HTR-8/SVneo (cell line): ENCODE results near the gene CCR7.

Experiments used
- DNase-seq: peaks from one replicate; pipeline ENCODE4 v3.0.0; 2011; ENCODE audit warnings: low spot score, mixed read lengths; ENCODE audit not compliant: insufficient read length
- FAIRE-seq: peaks from 2 replicates; lab custom pipeline; 2011; peaks lifted over from hg19 to GRCh38; lab: Jason Lieb, UNC

Gene CCR7, protein sequence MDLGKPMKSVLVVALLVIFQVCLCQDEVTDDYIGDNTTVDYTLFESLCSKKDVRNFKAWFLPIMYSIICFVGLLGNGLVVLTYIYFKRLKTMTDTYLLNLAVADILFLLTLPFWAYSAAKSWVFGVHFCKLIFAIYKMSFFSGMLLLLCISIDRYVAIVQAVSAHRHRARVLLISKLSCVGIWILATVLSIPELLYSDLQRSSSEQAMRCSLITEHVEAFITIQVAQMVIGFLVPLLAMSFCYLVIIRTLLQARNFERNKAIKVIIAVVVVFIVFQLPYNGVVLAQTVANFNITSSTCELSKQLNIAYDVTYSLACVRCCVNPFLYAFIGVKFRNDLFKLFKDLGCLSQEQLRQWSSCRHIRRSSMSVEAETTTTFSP

DNA sequence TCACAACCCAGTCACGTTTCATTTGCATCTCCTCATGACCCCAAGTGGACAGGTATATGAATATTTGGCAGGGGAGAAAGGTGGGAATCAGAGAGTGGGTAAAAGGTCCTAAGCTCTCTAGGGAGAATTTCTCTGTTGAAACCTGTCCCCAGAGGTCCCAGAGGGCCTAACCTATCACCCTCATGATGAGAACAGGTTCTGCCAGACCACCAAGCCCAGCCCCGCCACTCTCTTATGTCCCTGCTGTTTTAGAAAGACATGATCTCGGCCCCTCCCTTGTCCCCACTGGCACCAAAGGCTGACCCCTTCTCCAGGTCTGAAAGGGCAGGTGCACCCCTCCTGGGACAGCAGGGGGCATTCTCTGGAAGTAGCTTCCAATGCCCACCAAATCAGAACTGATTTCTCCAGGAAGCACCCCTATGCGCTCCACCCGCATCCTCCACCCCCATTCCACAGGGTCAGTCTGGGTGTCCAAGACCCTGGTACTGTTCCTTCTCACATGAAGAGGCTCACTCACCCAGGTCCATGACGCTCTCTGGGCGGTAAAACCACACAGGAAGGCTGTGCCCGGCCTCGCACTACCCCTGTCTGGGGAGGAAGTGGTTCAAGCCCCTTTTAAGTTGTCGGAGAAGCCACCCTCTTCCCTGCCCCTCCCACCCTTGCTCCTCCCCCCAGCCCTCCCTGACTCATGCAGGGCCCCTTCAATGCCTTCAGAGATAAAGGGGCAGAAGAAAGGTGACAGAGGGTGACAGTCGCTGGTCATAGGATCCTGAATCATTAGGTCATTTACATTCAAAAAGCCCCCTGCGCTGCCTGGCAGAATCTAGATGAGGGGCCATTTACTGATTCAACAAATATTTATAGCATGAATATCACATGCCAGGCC is at the start of gene CCR7:
Gene CCR7, minus strand, starts transcription at position 590 of the 886 bp plus-strand sequence. Its CDS starts 63 bp downstream, at position 527.
- no peak for DNase-seq
- no peak for FAIRE-seq

DNA sequence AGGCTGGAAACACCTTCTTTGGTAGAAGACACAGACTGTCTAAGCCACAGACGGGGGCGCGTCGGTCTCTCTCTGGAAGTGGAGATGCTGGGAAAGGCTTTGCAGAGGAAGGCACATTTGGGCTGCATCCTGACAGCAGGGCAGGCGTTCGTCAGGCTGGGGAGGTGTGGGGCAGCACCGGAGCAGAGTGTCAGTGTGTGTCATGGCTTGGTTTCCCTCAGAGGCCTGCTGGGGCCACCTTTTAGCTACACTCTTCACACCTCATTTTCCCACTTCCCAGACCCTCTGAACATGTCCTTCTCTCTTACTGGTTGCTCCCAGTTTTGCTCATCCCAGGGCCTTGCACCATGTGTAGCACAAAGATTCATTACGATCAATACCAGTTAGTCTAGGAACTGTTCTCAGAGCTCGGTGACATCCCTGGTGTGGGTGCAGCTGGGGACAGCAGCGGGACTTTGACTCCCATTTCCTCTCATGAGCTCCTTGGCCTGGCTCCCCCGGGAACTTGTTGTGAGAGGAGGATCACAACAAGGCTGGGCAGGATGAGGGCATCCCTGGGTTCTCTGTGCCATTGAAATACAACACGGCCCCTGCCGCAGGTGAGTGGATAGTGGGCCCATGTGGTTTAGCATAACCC is 49.3 kb upstream of the CCR7 start:
- FAIRE-seq: no peak

DNA sequence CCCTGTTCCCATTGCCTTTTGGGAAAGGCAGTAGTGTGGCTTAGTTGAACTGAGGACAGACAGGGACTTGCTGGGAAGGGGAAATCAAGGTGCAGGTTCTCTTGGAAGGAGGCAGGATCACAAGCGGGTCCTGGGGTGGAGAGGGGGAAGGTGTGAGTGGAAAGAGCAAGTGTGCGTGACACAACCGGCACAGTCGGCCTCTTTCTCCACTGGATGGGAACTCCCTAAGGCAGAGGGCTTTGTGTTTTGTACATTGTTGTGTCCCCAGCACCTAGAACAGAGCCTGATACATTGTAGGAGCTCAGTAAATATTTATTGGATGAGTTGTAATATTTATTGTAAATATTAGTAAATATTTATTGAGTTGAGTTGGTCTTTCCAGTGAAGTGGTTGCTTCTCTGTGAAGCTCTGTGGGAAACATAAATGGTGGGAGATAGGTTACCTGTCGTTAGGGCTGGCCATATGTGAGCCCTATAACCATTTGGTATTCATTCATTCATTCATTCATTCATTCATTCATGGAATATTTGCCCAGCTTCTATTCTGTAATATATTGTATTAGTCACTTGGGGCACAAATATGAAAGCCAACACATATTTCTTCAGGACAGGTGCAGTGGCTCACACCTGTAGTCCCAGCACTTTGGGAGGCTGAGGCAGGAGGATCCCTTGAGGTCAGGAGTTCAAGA is 48.3 kb upstream of the CCR7 start:
- no peak for FAIRE-seq
- no peak for DNase-seq

More for the DNA sequence above, 49.3 kb upstream of the CCR7 start:
- no peak for DNase-seq

DNA sequence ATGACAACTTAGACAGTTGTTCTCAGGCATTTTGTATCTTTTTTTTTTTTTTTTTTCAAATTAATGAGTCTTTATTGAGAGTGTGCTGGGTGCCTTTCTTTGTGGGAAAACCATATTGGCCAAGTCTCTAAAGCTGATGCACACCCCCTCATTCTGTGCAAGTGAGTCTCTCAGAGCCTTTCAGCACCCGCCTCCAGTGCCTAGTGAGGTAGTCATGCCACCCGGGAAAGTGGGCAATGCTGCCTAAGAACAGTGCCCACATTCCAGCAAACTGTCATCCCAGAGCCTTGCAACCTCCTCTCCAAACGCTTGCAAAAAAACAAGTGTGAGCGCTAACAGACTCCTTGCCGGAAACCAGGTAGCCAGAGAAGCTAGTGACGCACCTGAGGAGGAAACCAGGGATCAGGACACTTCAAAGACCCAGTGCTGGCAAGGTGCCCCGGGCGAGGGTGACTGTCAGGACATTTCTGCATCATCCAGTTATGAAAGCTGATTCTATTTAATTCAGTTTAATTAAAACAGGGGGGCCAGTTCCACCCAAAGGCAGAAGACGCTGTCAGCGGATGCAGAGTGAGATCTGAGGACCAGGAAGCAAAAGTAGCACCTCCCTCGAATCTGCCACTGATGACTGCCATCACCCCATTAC is 47.5 kb upstream of the CCR7 start:
- FAIRE-seq (no peak), DNase-seq (no peak)

DNA sequence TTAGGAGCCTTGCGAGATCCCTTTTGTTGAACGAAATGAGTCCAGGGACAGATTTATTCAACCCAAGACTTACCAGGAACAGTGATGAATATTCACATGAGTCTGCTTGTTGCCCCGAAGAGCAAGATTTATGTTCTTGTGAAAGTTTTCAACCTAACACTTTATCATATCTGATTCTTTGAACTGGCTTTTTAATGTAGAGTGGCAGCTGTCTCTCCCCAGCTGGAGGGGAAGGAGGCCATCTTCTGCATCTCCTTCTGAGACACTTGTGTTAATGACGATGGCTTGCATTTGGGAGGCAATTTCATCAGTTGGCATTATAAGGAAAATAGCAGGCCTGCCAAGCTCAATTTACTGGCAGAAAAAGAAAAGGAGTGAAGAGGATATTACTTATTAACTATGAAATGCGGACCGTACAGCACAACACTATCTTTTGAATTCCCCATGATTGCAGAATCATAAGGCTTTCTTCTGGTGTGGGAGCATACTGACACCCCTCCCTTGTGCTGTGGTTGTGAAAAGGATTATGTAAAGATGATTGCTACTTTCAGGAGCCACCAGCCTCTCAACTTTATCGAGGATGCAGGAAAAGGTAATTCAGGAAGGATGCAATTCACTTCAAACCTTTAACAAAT is 46.7 kb upstream of the CCR7 start:
- FAIRE-seq (no peak), DNase-seq (no peak)

DNA sequence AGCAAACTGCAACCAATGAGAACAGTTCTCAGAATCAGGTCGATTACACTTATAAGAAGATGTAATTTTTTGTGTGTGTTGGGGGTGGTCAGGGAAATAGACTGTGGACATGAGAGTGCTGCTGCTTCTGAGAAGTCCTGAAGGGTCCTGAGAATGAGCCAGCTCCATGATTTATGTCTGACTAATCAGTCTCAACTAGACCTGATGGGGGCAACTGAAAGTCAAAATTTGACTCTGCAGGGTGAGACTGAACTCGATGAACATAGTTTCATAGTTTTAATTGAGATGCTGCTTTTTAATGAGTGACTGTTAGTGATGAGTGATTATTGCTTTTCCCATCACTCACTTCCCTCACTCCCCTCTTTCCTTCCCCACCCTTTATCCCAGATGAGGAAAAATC is 45.1 kb upstream of the CCR7 start:
- DNase-seq (no peak), FAIRE-seq (no peak)

DNA sequence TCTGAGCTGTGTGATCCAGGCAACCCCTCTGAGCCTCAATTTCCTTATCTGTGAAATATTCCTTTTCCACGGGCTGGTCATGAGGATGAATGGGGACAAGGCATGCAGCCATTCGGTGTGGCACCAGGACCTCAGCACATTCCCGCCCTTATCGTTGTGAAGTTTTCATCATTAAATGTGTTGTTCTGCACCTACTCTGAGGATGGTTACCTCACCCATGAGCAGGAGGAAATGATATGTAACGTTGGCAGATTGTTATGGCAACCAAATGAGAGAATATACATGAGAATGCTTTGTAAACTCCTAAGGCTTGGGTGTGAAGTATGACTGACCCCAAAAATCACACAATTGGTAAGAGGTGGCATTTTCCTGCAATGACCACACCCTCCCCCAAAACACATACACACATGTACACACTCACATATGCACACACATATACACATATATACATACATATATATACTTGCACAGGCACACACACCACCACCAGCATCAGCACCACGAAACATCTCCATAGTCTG is 42.8 kb upstream of the CCR7 start:
- FAIRE-seq (no peak), DNase-seq (no peak)

DNA sequence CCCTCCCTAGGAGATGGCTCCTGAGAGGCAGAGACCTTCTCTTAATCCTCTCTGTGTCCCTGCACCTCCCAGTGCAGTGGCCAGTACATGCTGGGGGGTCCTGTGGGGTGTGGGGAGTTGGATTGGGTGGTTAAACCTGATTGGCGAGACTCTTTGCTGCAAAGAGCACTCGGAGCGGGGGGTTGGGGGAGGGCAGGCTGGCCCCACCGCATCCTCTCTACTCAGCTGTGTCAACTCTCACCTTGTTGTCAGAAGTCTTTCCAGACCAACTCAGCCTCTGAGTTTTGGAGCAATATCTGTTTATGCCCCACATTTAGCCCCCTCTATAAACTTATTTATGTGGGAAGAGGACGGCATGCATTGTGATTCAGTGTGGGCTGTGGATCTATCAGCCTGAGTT is 42.4 kb upstream of the CCR7 start:
- no peak for DNase-seq

DNA sequence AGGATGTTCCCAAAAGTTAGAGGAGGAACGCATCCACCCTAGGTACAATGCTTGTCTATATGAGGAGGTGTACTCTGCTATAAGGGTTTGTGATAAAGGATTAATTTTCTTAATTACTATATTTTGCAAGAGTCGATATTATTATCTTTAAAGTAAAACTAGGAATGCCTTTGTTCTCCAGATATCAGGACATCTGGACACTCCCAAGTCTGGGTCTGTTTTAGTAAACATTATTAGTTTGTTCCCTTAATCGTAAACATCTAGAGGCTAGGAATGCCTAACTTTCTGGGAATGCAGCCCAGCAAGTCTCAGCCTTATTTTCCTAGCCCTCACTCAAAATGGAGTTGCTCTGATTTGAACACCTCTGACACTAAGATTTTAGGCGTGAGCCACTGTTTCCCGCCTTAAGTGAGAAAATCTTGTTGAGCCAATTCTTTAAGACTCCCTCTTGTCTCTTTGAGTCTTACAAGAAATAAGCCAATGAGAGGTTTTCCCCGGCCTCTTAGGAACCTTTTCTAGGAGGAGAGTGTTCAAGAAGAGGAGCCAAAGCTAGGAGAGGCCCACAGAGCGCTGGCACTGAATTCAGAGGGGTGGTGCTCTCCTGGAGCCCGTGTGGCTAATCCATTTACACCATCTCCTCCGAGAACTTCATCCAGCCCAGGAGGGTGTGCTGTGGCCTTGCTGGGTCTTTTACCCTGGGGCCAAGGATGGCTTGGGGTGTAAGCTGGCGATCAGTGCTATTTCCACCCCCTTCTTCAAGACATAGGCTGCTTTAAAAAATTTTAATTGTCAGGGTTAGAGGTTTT is 41.5 kb upstream of the CCR7 start:
- DNase-seq (no peak), FAIRE-seq (no peak)

More for the DNA sequence above, 42.4 kb upstream of the CCR7 start:
- no peak for FAIRE-seq

DNA sequence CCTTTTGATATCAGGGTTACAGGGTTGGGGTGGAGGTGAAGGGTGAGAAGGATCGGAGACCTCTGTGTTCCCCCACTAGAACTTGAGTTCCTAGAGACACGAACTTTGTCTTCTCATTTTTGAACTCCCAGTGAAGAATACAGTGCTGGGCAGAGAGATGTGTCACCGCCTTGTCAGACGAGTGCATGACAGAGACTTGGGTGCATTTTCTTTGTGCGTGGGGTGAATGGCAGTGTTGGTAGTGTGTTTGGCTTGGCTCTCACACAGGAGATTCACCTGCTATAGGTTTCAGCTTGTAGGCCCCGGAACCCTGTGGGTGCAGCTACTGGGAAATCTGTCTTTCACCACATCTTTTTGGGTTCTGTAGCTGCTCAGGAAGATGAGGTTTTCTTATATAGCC is 40.0 kb upstream of the CCR7 start:
- no peak for FAIRE-seq
- no peak for DNase-seq

DNA sequence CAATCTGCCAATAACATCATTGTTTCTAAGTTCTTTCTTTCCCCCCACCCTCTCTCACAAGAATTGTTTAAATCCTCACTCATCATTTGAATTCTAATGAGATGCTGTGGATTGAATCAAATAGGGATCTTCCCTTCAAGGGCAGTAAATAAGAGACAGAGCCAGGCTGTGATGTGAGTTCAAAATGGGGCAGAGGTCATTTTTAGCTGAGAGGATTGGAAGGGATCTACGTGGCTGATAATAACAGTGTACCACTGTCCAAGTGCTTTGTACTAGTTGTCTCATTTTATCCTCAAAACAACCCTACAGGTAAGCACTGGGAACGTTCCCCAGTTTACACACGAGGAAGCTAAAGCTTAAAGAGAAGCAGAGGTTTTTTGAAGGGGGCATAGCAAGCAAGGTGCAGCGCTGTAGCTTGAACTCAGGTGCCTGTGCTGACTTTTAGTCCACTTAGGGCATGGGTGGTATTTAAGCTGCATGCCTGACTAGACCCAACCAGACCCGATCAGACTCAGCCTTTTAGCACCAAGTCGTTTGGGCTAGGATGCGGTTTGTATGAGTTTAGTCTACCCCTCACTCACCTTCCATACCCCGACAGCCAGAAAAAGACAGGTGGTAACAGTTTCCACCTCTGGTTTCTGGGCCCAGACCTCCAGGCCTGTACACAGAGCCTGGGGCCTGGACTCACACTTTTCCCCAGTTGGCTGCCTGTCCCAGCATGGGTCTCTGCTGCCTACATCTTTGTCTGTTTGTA is 39.2 kb upstream of the CCR7 start:
- no peak for DNase-seq
- FAIRE-seq: no peak

DNA sequence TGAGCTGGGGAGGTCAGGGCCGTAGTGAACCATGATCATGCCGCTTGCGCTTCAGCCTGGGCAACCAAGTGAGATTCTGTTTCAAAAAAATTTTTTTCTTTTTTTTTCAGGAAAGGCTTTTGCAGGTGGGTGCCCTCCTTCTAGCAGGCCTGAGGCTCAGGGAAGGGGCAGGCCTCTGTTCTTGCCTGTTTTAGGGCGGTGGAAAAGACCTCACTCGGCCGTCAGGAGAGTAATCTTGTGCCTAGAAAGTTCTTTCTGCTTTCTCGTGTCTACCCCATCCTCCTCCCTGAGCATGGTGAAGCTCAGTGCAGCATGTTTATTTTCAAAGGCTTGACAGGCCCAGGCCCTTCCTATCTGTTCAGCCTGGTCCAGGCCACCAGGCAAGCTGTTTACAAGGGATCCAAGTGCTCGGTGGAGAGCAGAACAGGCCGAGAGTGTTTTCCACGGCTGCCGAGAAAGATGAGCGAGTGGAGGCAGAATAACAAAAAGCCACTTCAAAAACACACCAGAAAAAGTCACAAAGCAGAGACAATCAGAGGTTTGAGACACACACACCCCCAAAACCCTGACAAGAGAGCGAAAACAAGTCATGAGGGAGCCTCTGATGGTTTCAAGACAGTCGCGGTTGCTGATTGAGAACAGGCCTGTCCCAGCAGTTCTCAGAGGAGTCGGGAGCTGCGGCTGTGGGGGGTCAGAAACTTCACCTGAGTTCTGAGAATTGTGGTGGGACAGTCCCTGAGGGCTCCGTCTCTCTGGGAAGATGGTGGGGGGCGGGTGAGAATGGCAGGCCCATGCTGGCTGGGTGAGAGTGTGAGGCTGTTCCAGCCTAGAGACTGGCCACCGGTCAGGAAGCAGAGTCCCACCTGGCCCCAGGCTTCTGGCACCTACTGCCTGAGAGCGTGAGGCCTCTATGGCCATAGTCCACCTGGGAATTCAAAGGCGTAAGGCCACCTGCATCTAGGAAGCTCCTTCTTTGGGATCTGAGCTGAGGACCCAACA is 37.5 kb upstream of the CCR7 start:
- FAIRE-seq: no peak
- no peak for DNase-seq

DNA sequence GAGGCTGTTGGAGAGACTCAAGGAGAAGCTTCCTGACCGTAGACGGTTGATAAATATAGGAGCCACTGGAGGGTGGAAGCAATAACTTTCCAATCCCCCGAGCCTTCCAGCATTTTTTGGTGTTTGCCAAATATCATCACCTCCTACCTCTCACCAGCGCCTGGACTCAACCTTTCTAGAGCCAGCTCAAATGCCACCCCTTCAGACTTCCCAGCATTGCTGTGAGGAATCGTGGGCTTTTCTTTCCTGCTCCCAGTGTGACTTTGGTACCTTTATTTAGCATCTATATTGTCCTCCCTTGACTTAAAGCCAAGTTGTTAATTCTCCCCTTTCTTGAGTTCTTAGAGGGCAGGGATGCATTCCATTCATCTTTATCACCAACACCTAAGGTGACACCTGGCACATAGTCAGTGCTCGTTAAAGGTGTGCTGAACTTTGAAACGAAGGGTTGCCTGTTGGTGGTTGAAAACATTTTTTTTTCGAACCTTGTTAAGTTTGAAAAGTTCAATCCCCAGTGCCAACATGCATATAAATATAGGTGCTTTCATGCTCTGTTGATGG is 35.3 kb upstream of the CCR7 start:
- DNase-seq (no peak), FAIRE-seq (no peak)

DNA sequence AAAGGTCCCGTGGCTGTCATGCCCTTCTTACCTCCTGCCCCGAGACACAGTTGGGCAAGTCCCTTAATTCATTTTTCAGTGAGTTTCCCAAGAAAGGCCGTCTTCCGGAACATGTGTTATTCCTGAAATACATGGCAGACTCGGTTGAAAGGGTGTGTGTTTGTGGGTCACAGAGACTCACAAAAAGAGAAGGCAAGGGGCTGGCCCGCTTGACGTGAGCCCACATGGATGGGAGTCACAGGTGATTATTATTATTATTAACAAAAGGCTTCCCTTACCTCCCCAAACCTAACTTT is 34.1 kb upstream of the CCR7 start:
- no peak for FAIRE-seq

DNA sequence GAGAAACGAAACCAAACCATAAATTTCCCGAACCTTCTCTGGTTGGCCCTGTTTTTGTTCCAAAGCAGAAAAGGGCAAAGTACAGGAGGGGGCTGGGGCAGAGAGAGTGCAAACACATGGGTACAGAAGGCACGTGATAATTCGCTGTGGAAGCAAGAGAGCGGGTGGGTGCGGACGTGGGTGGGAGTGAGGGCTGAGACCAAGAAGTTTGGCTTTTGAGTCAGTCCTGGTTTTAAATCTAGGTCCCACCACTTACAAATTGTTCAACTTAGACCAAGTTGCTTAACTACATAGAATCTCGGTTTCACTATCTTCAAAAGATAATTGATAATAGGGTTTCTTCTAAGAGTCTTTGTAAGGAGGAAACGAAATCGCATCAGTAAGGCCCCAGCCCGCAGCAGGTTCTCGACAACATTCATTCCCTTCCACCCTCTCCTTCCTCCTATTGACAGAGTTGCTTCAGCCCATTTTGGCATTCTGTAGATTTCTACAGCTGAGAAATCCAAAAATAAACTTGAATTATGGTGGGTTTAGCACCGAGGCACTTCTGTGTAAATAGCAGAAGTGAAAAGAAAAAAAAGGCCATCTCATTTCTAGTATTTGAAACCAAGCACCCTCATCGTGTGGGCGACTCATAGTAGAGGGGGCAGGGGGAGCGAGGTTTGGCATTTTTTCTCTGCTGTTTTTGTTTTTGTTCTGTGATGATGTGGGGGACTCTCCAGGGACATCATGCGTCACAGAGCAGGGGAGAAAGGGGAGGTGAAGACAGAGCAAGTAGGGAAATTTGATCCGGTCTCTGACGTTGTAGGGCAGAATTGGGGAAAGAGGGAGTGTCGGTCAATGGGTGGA is 33.6 kb upstream of the CCR7 start:
- DNase-seq (no peak), FAIRE-seq (no peak)

More for the DNA sequence above, 34.1 kb upstream of the CCR7 start:
- no peak for DNase-seq

DNA sequence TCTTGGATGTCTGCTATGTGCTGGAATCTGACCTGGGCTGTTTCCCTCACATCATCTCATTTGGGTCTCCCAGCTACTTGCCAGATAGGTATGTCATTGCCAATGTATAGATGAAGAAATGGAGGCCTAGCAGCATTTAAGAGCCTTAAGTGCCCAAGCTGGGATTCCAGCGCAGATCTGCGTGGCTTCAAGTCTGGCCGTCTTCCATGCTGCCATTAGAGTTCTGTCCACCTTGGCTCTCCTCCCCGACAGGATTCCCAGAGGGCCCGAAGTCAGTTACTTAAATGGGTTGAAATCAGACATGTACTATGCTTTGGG is 33.0 kb upstream of the CCR7 start:
- FAIRE-seq (no peak), DNase-seq (no peak)
